Adrenal gland (tissue), 5 donors: Measurements from ENCODE around the gene UROC1.

Experiments used
- CTCF ChIP-seq, 6 experiments: fragments of 450-650 bp in 4 of 6; fragments of 200-600 bp in 2 of 6; sonication (generic) in 1 of 6; IDR thresholded peaks; 1 replicate in 5 of 6; 2 replicates in 1 of 6; pipeline versions ENCODE4 v1.5.1 to v1.8.0; 2016 to 2021; ENCODE audit warnings: antibody characterized with exemption in 6 of 6, mild to moderate bottlenecking in 2 of 6, moderate library complexity in 1 of 6
- POLR2A ChIP-seq, 2 donors: fragments of 450-650 bp; IDR thresholded peaks; one replicate each; pipeline ENCODE4 v1.6.1; 2017; ENCODE audit warnings: antibody characterized with exemption in 2 of 2, mild to moderate bottlenecking in 2 of 2, moderate library complexity in 1 of 2
- donor health status: DM: no; HTN: no; CAD: no.

- no peak for TF ChIP-seq CTCF (IDR thresholded peaks at IDR 0.05)
- no peak for TF ChIP-seq POLR2A (IDR thresholded peaks at IDR 0.05)
Observed at GRCh38 chr3:126536126-126536525, 18.6 kb upstream of the UROC1 start.
